ENCODE measurements around the gene ATP8B4.

DNA sequence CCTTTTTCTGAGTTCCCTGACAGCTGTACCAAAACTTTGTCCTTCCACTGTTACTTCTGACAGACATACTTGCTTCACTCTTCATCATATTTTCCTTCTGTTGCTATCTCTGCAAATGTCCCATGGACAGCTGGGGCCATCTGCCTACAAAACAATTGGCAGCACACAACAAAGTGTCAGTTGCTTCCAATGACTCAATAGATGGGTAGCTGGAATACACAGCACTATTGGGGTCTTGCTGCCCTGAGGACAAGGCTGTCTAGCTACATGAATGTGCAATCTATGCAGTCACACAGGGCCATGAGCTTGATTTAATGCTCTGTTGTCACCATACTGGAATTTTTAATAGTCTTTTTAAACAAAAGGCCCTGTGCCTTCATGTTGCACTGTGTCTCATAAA is 305.4 kb downstream of the ATP8B4 start:
- TF ChIP-seq YY1 (IDR thresholded peaks at IDR 0.05) (no peak), TAF1 (conservative IDR thresholded peaks at IDR 0.05) (no peak), RAD21 (IDR thresholded peaks at IDR 0.05) (no peak), NR2F2 (IDR thresholded peaks at IDR 0.05) (no peak), SP1 (IDR thresholded peaks at IDR 0.05) (no peak), GABPA (IDR thresholded peaks at IDR 0.05 in 1 of 2, conservative IDR thresholded peaks at IDR 0.05 in 1 of 2) (no peak), JUND (IDR thresholded peaks at IDR 0.05) (no peak)
- TF ChIP-seq, protein P1, sequence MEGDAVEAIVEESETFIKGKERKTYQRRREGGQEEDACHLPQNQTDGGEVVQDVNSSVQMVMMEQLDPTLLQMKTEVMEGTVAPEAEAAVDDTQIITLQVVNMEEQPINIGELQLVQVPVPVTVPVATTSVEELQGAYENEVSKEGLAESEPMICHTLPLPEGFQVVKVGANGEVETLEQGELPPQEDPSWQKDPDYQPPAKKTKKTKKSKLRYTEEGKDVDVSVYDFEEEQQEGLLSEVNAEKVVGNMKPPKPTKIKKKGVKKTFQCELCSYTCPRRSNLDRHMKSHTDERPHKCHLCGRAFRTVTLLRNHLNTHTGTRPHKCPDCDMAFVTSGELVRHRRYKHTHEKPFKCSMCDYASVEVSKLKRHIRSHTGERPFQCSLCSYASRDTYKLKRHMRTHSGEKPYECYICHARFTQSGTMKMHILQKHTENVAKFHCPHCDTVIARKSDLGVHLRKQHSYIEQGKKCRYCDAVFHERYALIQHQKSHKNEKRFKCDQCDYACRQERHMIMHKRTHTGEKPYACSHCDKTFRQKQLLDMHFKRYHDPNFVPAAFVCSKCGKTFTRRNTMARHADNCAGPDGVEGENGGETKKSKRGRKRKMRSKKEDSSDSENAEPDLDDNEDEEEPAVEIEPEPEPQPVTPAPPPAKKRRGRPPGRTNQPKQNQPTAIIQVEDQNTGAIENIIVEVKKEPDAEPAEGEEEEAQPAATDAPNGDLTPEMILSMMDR (IDR thresholded peaks at IDR 0.05; ENCODE audit: low read depth, low read length, missing input control): no peak
- TF ChIP-seq, protein P2, sequence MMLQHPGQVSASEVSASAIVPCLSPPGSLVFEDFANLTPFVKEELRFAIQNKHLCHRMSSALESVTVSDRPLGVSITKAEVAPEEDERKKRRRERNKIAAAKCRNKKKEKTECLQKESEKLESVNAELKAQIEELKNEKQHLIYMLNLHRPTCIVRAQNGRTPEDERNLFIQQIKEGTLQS (IDR thresholded peaks at IDR 0.05): no peak
- TF ChIP-seq, protein P3, sequence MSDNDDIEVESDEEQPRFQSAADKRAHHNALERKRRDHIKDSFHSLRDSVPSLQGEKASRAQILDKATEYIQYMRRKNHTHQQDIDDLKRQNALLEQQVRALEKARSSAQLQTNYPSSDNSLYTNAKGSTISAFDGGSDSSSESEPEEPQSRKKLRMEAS (IDR thresholded peaks at IDR 0.05): no peak
- TF ChIP-seq, protein P4, sequence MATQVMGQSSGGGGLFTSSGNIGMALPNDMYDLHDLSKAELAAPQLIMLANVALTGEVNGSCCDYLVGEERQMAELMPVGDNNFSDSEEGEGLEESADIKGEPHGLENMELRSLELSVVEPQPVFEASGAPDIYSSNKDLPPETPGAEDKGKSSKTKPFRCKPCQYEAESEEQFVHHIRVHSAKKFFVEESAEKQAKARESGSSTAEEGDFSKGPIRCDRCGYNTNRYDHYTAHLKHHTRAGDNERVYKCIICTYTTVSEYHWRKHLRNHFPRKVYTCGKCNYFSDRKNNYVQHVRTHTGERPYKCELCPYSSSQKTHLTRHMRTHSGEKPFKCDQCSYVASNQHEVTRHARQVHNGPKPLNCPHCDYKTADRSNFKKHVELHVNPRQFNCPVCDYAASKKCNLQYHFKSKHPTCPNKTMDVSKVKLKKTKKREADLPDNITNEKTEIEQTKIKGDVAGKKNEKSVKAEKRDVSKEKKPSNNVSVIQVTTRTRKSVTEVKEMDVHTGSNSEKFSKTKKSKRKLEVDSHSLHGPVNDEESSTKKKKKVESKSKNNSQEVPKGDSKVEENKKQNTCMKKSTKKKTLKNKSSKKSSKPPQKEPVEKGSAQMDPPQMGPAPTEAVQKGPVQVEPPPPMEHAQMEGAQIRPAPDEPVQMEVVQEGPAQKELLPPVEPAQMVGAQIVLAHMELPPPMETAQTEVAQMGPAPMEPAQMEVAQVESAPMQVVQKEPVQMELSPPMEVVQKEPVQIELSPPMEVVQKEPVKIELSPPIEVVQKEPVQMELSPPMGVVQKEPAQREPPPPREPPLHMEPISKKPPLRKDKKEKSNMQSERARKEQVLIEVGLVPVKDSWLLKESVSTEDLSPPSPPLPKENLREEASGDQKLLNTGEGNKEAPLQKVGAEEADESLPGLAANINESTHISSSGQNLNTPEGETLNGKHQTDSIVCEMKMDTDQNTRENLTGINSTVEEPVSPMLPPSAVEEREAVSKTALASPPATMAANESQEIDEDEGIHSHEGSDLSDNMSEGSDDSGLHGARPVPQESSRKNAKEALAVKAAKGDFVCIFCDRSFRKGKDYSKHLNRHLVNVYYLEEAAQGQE (IDR thresholded peaks at IDR 0.05): no peak

Data from liver (tissue), 3 donors.